AG09319 (cell line): ENCODE measurements around the gene SPOCK1.

Experiments used
- DNase-seq: peaks from one replicate; pipeline ENCODE4 v3.0.0-alpha.2; 2010; ENCODE audit warnings: low read depth; ENCODE audit errors: extremely low read depth
- TF ChIP-seq, protein P1 (sequence below): IDR thresholded peaks from 2 replicates; pipeline ENCODE4 v1.5.1; 2011; ENCODE audit warnings: low read depth, mild to moderate bottlenecking, inconsistent platforms, low read length, moderate library complexity

SPOCK1 gene

DNA sequence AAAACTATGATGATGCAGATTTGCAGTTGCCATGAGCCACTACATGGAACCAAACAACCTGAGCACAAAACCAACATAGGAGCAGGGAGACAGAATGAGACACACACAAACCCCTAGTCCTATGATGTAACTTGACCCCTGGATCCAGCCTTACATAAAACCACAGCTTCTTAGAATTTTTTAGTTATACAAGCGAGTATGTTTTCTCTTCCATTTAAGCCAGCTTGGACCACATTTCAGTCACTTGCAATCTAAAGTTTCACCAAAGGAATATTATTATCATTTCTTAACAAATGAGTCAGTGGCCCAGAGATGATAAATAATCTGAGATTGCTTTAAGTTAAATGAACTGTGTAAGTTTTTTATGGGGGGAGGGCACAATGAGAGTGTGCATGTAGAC, 6.8 kb downstream of the SPOCK1 start:
- TF ChIP-seq, protein P1, sequence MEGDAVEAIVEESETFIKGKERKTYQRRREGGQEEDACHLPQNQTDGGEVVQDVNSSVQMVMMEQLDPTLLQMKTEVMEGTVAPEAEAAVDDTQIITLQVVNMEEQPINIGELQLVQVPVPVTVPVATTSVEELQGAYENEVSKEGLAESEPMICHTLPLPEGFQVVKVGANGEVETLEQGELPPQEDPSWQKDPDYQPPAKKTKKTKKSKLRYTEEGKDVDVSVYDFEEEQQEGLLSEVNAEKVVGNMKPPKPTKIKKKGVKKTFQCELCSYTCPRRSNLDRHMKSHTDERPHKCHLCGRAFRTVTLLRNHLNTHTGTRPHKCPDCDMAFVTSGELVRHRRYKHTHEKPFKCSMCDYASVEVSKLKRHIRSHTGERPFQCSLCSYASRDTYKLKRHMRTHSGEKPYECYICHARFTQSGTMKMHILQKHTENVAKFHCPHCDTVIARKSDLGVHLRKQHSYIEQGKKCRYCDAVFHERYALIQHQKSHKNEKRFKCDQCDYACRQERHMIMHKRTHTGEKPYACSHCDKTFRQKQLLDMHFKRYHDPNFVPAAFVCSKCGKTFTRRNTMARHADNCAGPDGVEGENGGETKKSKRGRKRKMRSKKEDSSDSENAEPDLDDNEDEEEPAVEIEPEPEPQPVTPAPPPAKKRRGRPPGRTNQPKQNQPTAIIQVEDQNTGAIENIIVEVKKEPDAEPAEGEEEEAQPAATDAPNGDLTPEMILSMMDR, result no peak
- DNase-seq, result no peak

DNA sequence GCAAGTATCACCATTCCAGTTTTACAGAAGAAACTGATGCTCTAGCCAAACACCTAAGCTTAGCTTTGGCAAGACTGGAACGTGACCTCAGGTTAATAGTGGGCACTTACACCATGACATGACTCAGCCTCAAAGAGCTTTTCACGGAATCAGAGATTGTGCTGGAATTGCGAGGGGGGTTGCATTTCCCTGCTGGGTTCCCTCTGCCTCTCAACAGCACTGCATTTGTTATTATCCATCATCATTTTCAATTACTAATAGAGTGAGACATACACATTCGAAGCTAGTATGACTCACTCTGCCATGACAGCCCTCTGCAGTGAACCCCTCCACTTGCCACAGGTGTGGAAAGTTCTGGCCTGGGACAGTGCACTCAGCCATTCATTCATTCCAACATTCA, 8.0 kb downstream of the SPOCK1 start:
- TF ChIP-seq, protein P1, result no peak
- DNase-seq, result no peak

GRCh38 chr5:137490591-137490990, 8.5 kb downstream of the SPOCK1 start:
- no peak for DNase-seq
- TF ChIP-seq, protein P1, result no peak

DNA sequence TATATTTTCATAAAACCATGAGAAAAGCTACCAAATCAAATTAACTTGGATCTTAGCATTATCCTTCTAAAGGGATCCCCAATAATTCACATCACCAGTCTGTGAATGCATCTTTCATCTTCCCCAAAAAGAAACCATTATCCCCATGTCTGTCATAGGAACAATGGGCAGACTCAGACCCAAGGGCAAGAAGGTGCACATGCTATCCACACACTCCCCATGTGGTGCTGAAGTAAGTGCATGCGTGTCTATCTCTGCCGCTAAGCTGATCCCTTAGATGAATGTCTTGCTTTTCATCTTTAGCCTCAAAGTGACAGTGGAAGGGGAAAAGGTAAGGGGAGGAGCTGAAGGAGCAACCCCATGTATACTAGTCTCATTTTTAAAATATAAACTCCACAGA, 10.2 kb downstream of the SPOCK1 start:
- TF ChIP-seq, protein P1, result no peak
- no peak for DNase-seq

DNA sequence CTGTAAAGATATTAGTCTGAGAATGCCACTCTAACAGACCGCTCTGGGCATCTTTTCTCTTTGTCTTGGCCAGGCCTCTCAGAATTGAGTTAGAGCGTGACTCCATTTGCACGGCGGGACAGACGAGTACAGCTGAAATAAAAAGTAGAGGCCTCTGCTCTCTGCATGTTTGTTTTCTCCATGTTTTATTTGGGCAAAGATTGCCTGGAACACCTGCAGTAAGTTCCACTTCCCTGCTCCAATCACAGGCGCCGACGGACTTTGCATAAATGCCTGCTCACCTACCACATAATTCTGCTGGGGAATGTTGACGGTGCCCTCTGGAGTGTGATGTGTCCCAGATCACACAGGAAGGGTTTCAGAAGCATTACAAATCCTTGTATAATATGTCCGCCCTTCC, 10.6 kb downstream of the SPOCK1 start:
- TF ChIP-seq, protein P1, result no peak
- no peak for DNase-seq

- no peak for DNase-seq
- TF ChIP-seq, protein P1, result no peak
Observed at GRCh38 chr5:137487600-137487999, 11.5 kb downstream of the SPOCK1 start.

GRCh38 chr5:137486707-137487106, 12.4 kb downstream of the SPOCK1 start:
- no peak for DNase-seq
- TF ChIP-seq, protein P1, result no peak
